Colonic mucosa (tissue), 4 donors: ENCODE results near the gene ITGB5. TPM values are rescaled to one million over a fixed set of nuclear protein-coding genes. Genes with fewer than 3 reads are reported as not detected.
"Not testable (repeated sequence)": the region's sequence is repeated elsewhere in the genome, so short reads cannot be mapped to it uniquely, and the experiment has no call there.

Experiments used
- DNase-seq: peaks from one replicate; pipeline ENCODE4 v3.0.0-alpha.2; 2020
- H3K27ac ChIP-seq: fragments of 200-600 bp; one replicate; pipeline ENCODE4 v1.8.0; 2021
- H3K27me3 ChIP-seq: fragments of 200-600 bp; one replicate; pipeline ENCODE4 v1.8.0; 2021
- H3K36me3 ChIP-seq: fragments of 200-600 bp; one replicate; pipeline ENCODE4 v1.8.0; 2021
- H3K4me1 ChIP-seq: fragments of 200-600 bp; one replicate; pipeline ENCODE4 v1.8.0; 2021; ENCODE audit warnings: mild to moderate bottlenecking
- H3K4me3 ChIP-seq: fragments of 200-600 bp; one replicate; pipeline ENCODE4 v1.8.0; 2021
- H3K9ac ChIP-seq, 2 donors: one replicate each; pipeline ENCODE4 v1.7.0; 2013; ENCODE audit warnings: control low read depth in 2 of 2, low read depth in 2 of 2, low read length in 2 of 2
- H3K9me3 ChIP-seq: fragments of 200-600 bp; one replicate; pipeline ENCODE4 v1.8.0; 2021
- CTCF ChIP-seq: fragments of 200-600 bp; IDR thresholded peaks from one replicate; pipeline ENCODE4 v1.8.0; 2022; ENCODE audit warnings: antibody characterized with exemption, mild to moderate bottlenecking
- intact Hi-C: fragments of 100-400 bp; cut with DNase I; formaldehyde crosslinking; loops from one replicate; pipeline ENCODE4 v1.14.1; 2022
- total RNA-seq, 2 donors: library from RNA; stranded (reverse); fragmentation: NEBNext Ultra II Directional in 1 of 2; extraction: Animal tissue kit (Norgen Biotek cat#: 25700) in 1 of 2; gene quantifications; one replicate each; pipeline ENCODE4 v1.2.1, GENCODE V29; 2021
- donor health status: healthy.
- donor health status: DM: no; HTN: no; CAD: no.
- donor health status: DM: no; HTN: no; CAD: no.

The ITGB5 gene
- total RNA-seq, 2 donors from 2014 or later, result 74.4 to 74.8 TPM

GRCh38 chr3:124829819-124830554 is 57.2 kb downstream of the ITGB5 start:
- no peak for DNase-seq
- no peaks in the 10 kb centered on the region for H3K9me3 ChIP-seq
- intact Hi-C loops, result no loop called here
- H3K4me1 ChIP-seq, result peaks cover 4% of the 10 kb centered on the region
- TF ChIP-seq CTCF, result no peak
- H3K36me3 ChIP-seq, result no peaks in the 10 kb centered on the region
- H3K9ac ChIP-seq, result no peak overlapping the region
- no peak overlapping the region for H3K27ac ChIP-seq
- H3K4me3 ChIP-seq, result no peak overlapping the region
- H3K27me3 ChIP-seq, result no peaks in the 10 kb centered on the region

GRCh38 chr3:124829178-124829818 is 57.9 kb downstream of the ITGB5 start:
- Histone ChIP-seq H3K4me1 (no peaks in the 10 kb centered on the region), H3K9me3 (no peaks in the 10 kb centered on the region), H3K4me3 (no peak overlapping the region), H3K27me3 (no peaks in the 10 kb centered on the region), H3K36me3 (no peaks in the 10 kb centered on the region), H3K27ac (no peak overlapping the region), H3K9ac (no peak overlapping the region)
- TF ChIP-seq CTCF, result no peak
- DNase-seq, result no peak
- intact Hi-C loops, result no loop called here

DNA sequence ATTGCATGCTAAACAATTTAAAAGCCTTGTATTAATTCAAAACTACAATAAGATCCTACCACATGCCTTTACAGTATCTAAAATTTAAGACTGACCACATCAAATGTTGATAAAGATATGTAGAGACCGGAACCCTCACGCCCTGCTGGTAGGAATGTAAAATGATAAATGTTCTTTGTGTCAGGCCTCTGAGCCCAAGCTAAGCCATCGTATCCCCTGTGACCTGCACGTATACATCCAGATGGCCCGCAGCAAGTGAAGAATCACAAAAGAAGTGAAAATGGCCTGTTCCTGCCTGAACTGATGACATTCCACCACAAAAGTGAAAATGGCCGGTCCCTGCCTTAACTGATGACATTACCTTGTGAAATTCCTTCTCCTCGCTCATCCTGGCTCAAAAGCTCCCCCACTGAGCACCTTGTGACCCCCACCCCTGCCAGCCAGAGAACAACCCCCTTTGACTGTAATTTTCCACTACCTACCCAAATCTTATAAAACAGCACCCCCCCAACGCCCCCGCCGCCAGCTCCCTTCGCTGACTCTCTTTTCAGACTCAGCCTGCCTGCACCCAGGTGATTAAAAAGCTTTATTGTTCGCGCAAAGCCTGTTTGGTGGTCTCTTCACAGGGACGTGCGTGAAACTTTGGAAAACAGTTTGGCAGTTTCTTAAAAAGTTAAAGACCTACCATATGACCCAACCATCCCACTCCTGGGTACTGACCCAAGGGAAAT is 59.5 kb downstream of the ITGB5 start:
- H3K4me3 ChIP-seq, DNase-seq, H3K27me3 ChIP-seq, H3K9me3 ChIP-seq, H3K4me1 ChIP-seq, H3K36me3 ChIP-seq, H3K27ac ChIP-seq, H3K9ac ChIP-seq, intact Hi-C loops: not testable (repeated sequence)
- peak; percentile 8 for TF ChIP-seq CTCF

GRCh38 chr3:124826703-124827102 is 60.5 kb downstream of the ITGB5 start:
- no peaks in the 10 kb centered on the region for H3K27me3 ChIP-seq
- no peak for DNase-seq
- no peak for TF ChIP-seq CTCF
- intact Hi-C loops, result no loop called here
- H3K36me3 ChIP-seq, result no peaks in the 10 kb centered on the region
- H3K4me1 ChIP-seq, result no peaks in the 10 kb centered on the region
- no peak overlapping the region for H3K27ac ChIP-seq
- H3K4me3 ChIP-seq, result no peak overlapping the region
- no peak overlapping the region for H3K9ac ChIP-seq
- H3K9me3 ChIP-seq, result no peaks in the 10 kb centered on the region

DNA sequence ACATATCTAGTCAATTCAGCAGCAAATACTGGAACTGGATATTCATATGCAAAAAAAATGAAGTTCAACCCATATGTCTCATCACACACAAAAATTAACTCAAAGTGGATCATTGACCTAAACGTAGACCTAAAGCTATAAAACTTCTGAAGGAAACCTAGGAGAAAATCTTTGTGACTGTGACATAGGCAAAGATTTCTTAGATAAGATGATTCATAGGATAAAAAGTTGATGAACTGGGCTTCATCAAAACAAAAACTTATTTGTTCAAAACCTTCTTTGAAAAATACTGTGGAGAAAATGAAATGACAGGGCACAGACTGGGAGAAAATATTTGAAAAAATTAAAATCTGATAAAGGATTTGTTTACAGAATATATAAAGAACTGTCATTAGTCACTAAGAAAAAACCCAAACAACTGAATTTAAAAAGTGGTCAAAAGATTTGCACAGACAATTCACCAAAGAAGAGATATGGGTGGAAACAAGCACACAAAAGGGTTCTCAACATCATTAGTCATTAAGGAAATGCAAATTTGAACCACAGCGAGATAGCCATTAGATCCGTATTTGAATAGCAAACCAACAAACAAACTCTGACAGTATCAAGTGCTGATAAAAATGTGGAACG is 62.8 kb downstream of the ITGB5 start:
- H3K27me3 ChIP-seq, result no peaks in the 10 kb centered on the region
- no peak overlapping the region for H3K9ac ChIP-seq
- DNase-seq, result no peak
- H3K27ac ChIP-seq, result no peak overlapping the region
- no peak for TF ChIP-seq CTCF
- no peaks in the 10 kb centered on the region for H3K4me1 ChIP-seq
- no peaks in the 10 kb centered on the region for H3K9me3 ChIP-seq
- H3K36me3 ChIP-seq, result no peaks in the 10 kb centered on the region
- H3K4me3 ChIP-seq, result no peak overlapping the region
- intact Hi-C loops, result no loop called here
